ENCODE results near the gene PDP2.
A peak's percentile ranks its signal among the peaks of the same experiment; 100 is the strongest.
"Not testable (repeated sequence)": the region's sequence is repeated elsewhere in the genome, so short reads cannot be mapped to it uniquely, and the experiment has no call there.

Gene PDP2

GRCh38 chr16:66891797-66892196, 11.5 kb downstream of the PDP2 start:
- Histone ChIP-seq H3K27me3 (ENCODE audit: insufficient read depth, insufficient read length) (no peaks in the 10 kb centered on the region), H3K9me3 (ENCODE audit: insufficient read depth, low read length) (no peaks in the 10 kb centered on the region), H3K9ac (ENCODE audit: insufficient read length, low read depth) (no peak overlapping the region), H3K4me3 (ENCODE audit: insufficient read length, low read depth) (no peak overlapping the region), H3K4me1 (ENCODE audit: insufficient read depth, insufficient read length) (peaks cover 3% of the 10 kb centered on the region), H3K36me3 (ENCODE audit: insufficient read depth, insufficient read length, low read length) (peaks cover 6% of the 10 kb centered on the region)
- TF ChIP-seq ZNF274 (IDR thresholded peaks at IDR 0.05; ENCODE audit: low read depth, low read length), result no peak
- no peak for TF ChIP-seq SUZ12 (IDR thresholded peaks at IDR 0.05; ENCODE audit: extremely low read depth, insufficient read depth, insufficient read length)
- no peak for TF ChIP-seq YY1 (IDR thresholded peaks at IDR 0.05; ENCODE audit: insufficient read depth, insufficient read length)
- DNase-seq (ENCODE audit: low read depth, low spot score), result no peak

GRCh38 chr16:66894055-66894454, 13.7 kb downstream of the PDP2 start:
- no peak overlapping the region for H3K4me3 ChIP-seq (ENCODE audit: insufficient read length, low read depth)
- H3K9ac ChIP-seq (ENCODE audit: insufficient read length, low read depth), result no peak overlapping the region
- H3K36me3 ChIP-seq (ENCODE audit: insufficient read depth, insufficient read length, low read length), result peaks cover 4% of the 10 kb centered on the region
- H3K9me3 ChIP-seq (ENCODE audit: insufficient read depth, low read length), result no peaks in the 10 kb centered on the region
- TF ChIP-seq YY1 (IDR thresholded peaks at IDR 0.05; ENCODE audit: insufficient read depth, insufficient read length) (no peak), SUZ12 (IDR thresholded peaks at IDR 0.05; ENCODE audit: extremely low read depth, insufficient read depth, insufficient read length) (no peak), ZNF274 (IDR thresholded peaks at IDR 0.05; ENCODE audit: low read depth, low read length) (no peak)
- H3K27me3 ChIP-seq (ENCODE audit: insufficient read depth, insufficient read length), result no peaks in the 10 kb centered on the region
- peaks cover 3% of the 10 kb centered on the region for H3K4me1 ChIP-seq (ENCODE audit: insufficient read depth, insufficient read length)
- DNase-seq (ENCODE audit: low read depth, low spot score), result no peak

GRCh38 chr16:66894948-66895688, 14.8 kb downstream of the PDP2 start:
- Histone ChIP-seq H3K9me3 (ENCODE audit: insufficient read depth, low read length) (no peaks in the 10 kb centered on the region), H3K9ac (ENCODE audit: insufficient read length, low read depth) (no peak overlapping the region), H3K4me1 (ENCODE audit: insufficient read depth, insufficient read length) (peaks cover 9% of the 10 kb centered on the region), H3K4me3 (ENCODE audit: insufficient read length, low read depth) (no peak overlapping the region), H3K27me3 (ENCODE audit: insufficient read depth, insufficient read length) (no peaks in the 10 kb centered on the region), H3K36me3 (ENCODE audit: insufficient read depth, insufficient read length, low read length) (peaks cover 4% of the 10 kb centered on the region)
- TF ChIP-seq YY1 (IDR thresholded peaks at IDR 0.05; ENCODE audit: insufficient read depth, insufficient read length) (no peak), ZNF274 (IDR thresholded peaks at IDR 0.05; ENCODE audit: low read depth, low read length) (no peak), SUZ12 (IDR thresholded peaks at IDR 0.05; ENCODE audit: extremely low read depth, insufficient read depth, insufficient read length) (no peak)
- DNase-seq (ENCODE audit: low read depth, low spot score), result peak; percentile 63

- no peak overlapping the region for H3K9ac ChIP-seq (ENCODE audit: insufficient read length, low read depth)
- peaks cover 11% of the 10 kb centered on the region for H3K4me1 ChIP-seq (ENCODE audit: insufficient read depth, insufficient read length)
- DNase-seq (ENCODE audit: low read depth, low spot score), result no peak
- H3K36me3 ChIP-seq (ENCODE audit: insufficient read depth, insufficient read length, low read length), result peaks cover 4% of the 10 kb centered on the region
- TF ChIP-seq YY1 (IDR thresholded peaks at IDR 0.05; ENCODE audit: insufficient read depth, insufficient read length) (no peak), ZNF274 (IDR thresholded peaks at IDR 0.05; ENCODE audit: low read depth, low read length) (no peak), SUZ12 (IDR thresholded peaks at IDR 0.05; ENCODE audit: extremely low read depth, insufficient read depth, insufficient read length) (no peak)
- no peak overlapping the region for H3K4me3 ChIP-seq (ENCODE audit: insufficient read length, low read depth)
- H3K9me3 ChIP-seq (ENCODE audit: insufficient read depth, low read length), result no peaks in the 10 kb centered on the region
- H3K27me3 ChIP-seq (ENCODE audit: insufficient read depth, insufficient read length), result no peaks in the 10 kb centered on the region
These were observed 15.3 kb downstream of the PDP2 start for GRCh38 chr16:66895689-66895979.

- TF ChIP-seq YY1 (IDR thresholded peaks at IDR 0.05; ENCODE audit: insufficient read depth, insufficient read length) (no peak), SUZ12 (IDR thresholded peaks at IDR 0.05; ENCODE audit: extremely low read depth, insufficient read depth, insufficient read length) (no peak), ZNF274 (IDR thresholded peaks at IDR 0.05; ENCODE audit: low read depth, low read length) (no peak)
- H3K9me3 ChIP-seq (ENCODE audit: insufficient read depth, low read length), result no peaks in the 10 kb centered on the region
- H3K4me3 ChIP-seq (ENCODE audit: insufficient read length, low read depth), result no peak overlapping the region
- peaks cover 11% of the 10 kb centered on the region for H3K4me1 ChIP-seq (ENCODE audit: insufficient read depth, insufficient read length)
- H3K9ac ChIP-seq (ENCODE audit: insufficient read length, low read depth), result no peak overlapping the region
- peaks cover 4% of the 10 kb centered on the region for H3K36me3 ChIP-seq (ENCODE audit: insufficient read depth, insufficient read length, low read length)
- DNase-seq (ENCODE audit: low read depth, low spot score), result no peak
- no peaks in the 10 kb centered on the region for H3K27me3 ChIP-seq (ENCODE audit: insufficient read depth, insufficient read length)
These were observed 15.7 kb downstream of the PDP2 start for GRCh38 chr16:66895999-66896398.

GRCh38 chr16:66896682-66897081, 16.4 kb downstream of the PDP2 start:
- H3K9me3 ChIP-seq (ENCODE audit: insufficient read depth, low read length); DNase-seq (ENCODE audit: low read depth, low spot score); H3K27me3 ChIP-seq (ENCODE audit: insufficient read depth, insufficient read length); H3K4me3 ChIP-seq (ENCODE audit: insufficient read length, low read depth); H3K9ac ChIP-seq (ENCODE audit: insufficient read length, low read depth); H3K36me3 ChIP-seq (ENCODE audit: insufficient read depth, insufficient read length, low read length): not testable (repeated sequence)
- H3K4me1 ChIP-seq (ENCODE audit: insufficient read depth, insufficient read length), result peaks cover 11% of the 10 kb centered on the region

GRCh38 chr16:66898207-66898606, 17.9 kb downstream of the PDP2 start:
- Histone ChIP-seq H3K4me3 (ENCODE audit: insufficient read length, low read depth) (no peak overlapping the region), H3K36me3 (ENCODE audit: insufficient read depth, insufficient read length, low read length) (no peaks in the 10 kb centered on the region), H3K4me1 (ENCODE audit: insufficient read depth, insufficient read length) (peaks cover 14% of the 10 kb centered on the region), H3K27me3 (ENCODE audit: insufficient read depth, insufficient read length) (no peaks in the 10 kb centered on the region), H3K9me3 (ENCODE audit: insufficient read depth, low read length) (no peaks in the 10 kb centered on the region), H3K9ac (ENCODE audit: insufficient read length, low read depth) (no peak overlapping the region)
- TF ChIP-seq YY1 (IDR thresholded peaks at IDR 0.05; ENCODE audit: insufficient read depth, insufficient read length) (no peak), ZNF274 (IDR thresholded peaks at IDR 0.05; ENCODE audit: low read depth, low read length) (no peak), SUZ12 (IDR thresholded peaks at IDR 0.05; ENCODE audit: extremely low read depth, insufficient read depth, insufficient read length) (no peak)
- DNase-seq (ENCODE audit: low read depth, low spot score), result no peak

All from NT2/D1 (cell line).